Measurements from ENCODE around the gene ETV6. TPM values are rescaled to one million over a fixed set of nuclear protein-coding genes. Genes with fewer than 3 reads are reported as not detected.

ETV6 gene
- total RNA-seq, 1 donor from 2014 or later, result 16.9 TPM

- H3K36me3 ChIP-seq, result no peaks in the 10 kb centered on the region
- intact Hi-C loops (cut with micrococcal nuclease), result no loop called here
Measured at GRCh38 chr12:11710431-11710830, 61.0 kb downstream of the ETV6 start.

GRCh38 chr12:11710906-11711305, 61.4 kb downstream of the ETV6 start:
- no peaks in the 10 kb centered on the region for H3K9me3 ChIP-seq (replicated peaks)
- DNase-seq, result no peak
- TF ChIP-seq CTCF (IDR thresholded peaks at IDR 0.05; ENCODE audit: borderline replicate concordance), result no peak
- H3K27me3 ChIP-seq (ENCODE audit: low read depth), result no peaks in the 10 kb centered on the region
- H3K4me1 ChIP-seq, result peaks cover 80% of the 10 kb centered on the region
- intact Hi-C loops (cut with micrococcal nuclease), result no loop called here
- no peaks in the 10 kb centered on the region for H3K36me3 ChIP-seq
- H3K27ac ChIP-seq (replicated peaks), result no peak overlapping the region
- no peak overlapping the region for H3K4me3 ChIP-seq

More at GRCh38 chr12:11710431-11710830, 61.0 kb downstream of the ETV6 start:
- no peak for DNase-seq
- Histone ChIP-seq H3K4me3 (no peak overlapping the region), H3K9me3 (replicated peaks) (no peaks in the 10 kb centered on the region), H3K27ac (replicated peaks) (no peak overlapping the region), H3K4me1 (peaks cover 80% of the 10 kb centered on the region), H3K27me3 (ENCODE audit: low read depth) (no peaks in the 10 kb centered on the region)
- TF ChIP-seq CTCF (IDR thresholded peaks at IDR 0.05; ENCODE audit: borderline replicate concordance), result no peak

- Histone ChIP-seq H3K36me3 (no peaks in the 10 kb centered on the region), H3K27me3 (ENCODE audit: low read depth) (no peaks in the 10 kb centered on the region), H3K4me1 (peaks cover 76% of the 10 kb centered on the region), H3K27ac (replicated peaks) (no peak overlapping the region), H3K4me3 (no peak overlapping the region), H3K9me3 (replicated peaks) (no peaks in the 10 kb centered on the region)
- TF ChIP-seq CTCF (IDR thresholded peaks at IDR 0.05; ENCODE audit: borderline replicate concordance), result no peak
- DNase-seq, result no peak
- intact Hi-C loops (cut with micrococcal nuclease), result no loop called here
Measured at GRCh38 chr12:11711651-11712327, 62.3 kb downstream of the ETV6 start.

GRCh38 chr12:11712491-11712890, 63.0 kb downstream of the ETV6 start:
- intact Hi-C loops (cut with micrococcal nuclease), result no loop called here
- Histone ChIP-seq H3K9me3 (replicated peaks) (no peaks in the 10 kb centered on the region), H3K27me3 (ENCODE audit: low read depth) (no peaks in the 10 kb centered on the region), H3K4me1 (peaks cover 76% of the 10 kb centered on the region), H3K36me3 (no peaks in the 10 kb centered on the region), H3K27ac (replicated peaks) (no peak overlapping the region), H3K4me3 (no peak overlapping the region)
- TF ChIP-seq CTCF (IDR thresholded peaks at IDR 0.05; ENCODE audit: borderline replicate concordance), result no peak
- DNase-seq, result no peak

GRCh38 chr12:11713202-11713601, 63.7 kb downstream of the ETV6 start:
- Histone ChIP-seq H3K4me3 (no peak overlapping the region), H3K36me3 (no peaks in the 10 kb centered on the region), H3K27me3 (ENCODE audit: low read depth) (no peaks in the 10 kb centered on the region), H3K27ac (replicated peaks) (no peak overlapping the region), H3K4me1 (peaks cover 76% of the 10 kb centered on the region), H3K9me3 (replicated peaks) (no peaks in the 10 kb centered on the region)
- intact Hi-C loops (cut with micrococcal nuclease), result no loop called here
- TF ChIP-seq CTCF (IDR thresholded peaks at IDR 0.05; ENCODE audit: borderline replicate concordance), result no peak
- no peak for DNase-seq

Data from left ventricle myocardium inferior (tissue), 1 donor.